H1 (cell line): ENCODE results near the gene GLYATL3. TPM values are rescaled to one million over a fixed set of nuclear protein-coding genes. Genes with fewer than 3 reads are reported as not detected.

Source experiments
- CEBPB ChIP-seq: IDR thresholded peaks from 2 replicates; pipeline ENCODE4 v1.6.1; 2012; ENCODE audit warnings: low read depth, low read length
- JUND ChIP-seq: IDR thresholded peaks from 2 replicates; pipeline ENCODE4 v1.6.1; 2011; ENCODE audit warnings: mild to moderate bottlenecking, improper control_type of control experiment, low read length
- MAFK ChIP-seq: IDR thresholded peaks from 2 replicates; pipeline ENCODE4 v1.6.1; 2012; ENCODE audit warnings: low read depth, mild to moderate bottlenecking, improper control_type of control experiment, low read length
- PHF8 ChIP-seq: fragments of 200-600 bp; sonication (generic); conservative IDR thresholded peaks from 2 replicates; pipeline ENCODE4 v1.7.1; 2012; ENCODE audit warnings: low read depth, mild to moderate bottlenecking, inconsistent platforms, low read length, moderate library complexity
- RAD21 ChIP-seq, 2 experiments: IDR thresholded peaks in 1 of 2; conservative IDR thresholded peaks in 1 of 2; 2 replicates each; pipeline ENCODE4 v1.6.1; 2011; ENCODE audit warnings: low read depth in 2 of 2, low read length in 2 of 2, improper control_type of control experiment in 1 of 2, inconsistent platforms in 1 of 2, mild to moderate bottlenecking in 1 of 2, moderate library complexity in 1 of 2
- polyA plus RNA-seq, 7 experiments: library from polyadenylated mRNA; depleted of rRNA in 3 of 7; stranded (reverse) in 5 of 7; unstranded in 2 of 7; fragments of >200 nt in 5 of 7; fragments of 200-250 nt in 2 of 7; gene quantifications; 1 replicate in 5 of 7; 2 replicates in 1 of 7; 4 replicates in 1 of 7; pipeline versions ENCODE4 v1.2.1 to v1.2.3, GENCODE V29; 2011 to 2013; ENCODE audit warnings: missing spikeins in 2 of 7, mixed read lengths in 2 of 7
- total RNA-seq: library from RNA; stranded (reverse); fragmentation: NEBNext Ultra II Directional; extraction: Animal tissue kit (Norgen Biotek cat#: 25700); gene quantifications from 2 replicates; pipeline ENCODE4 v1.2.1, GENCODE V29; 2021

GLYATL3 gene
- total and polyA plus RNA-seq, 2 of the 8 experiments (the other 6 are each of a cell fraction or from before 2014, with no cell fraction given), result not detected

GRCh38 chr6:49548613-49549304 is 49.0 kb downstream of the GLYATL3 start (continued):
- TF ChIP-seq MAFK (no peak), CEBPB (no peak), RAD21 (IDR thresholded peaks at IDR 0.05 in 1 of 2, conservative IDR thresholded peaks at IDR 0.05 in 1 of 2; ENCODE audit: low read depth in 2 of 2, low read length in 2 of 2) (peak; percentile 34 to 49; a peak in 3 of 4 replicates), PHF8 (no peak), JUND (no peak)
